Measurements from ENCODE around the gene PTPRA. TPM values are rescaled to one million over a fixed set of nuclear protein-coding genes. Genes with fewer than 3 reads are reported as not detected.

The PTPRA gene
- total and polyA plus RNA-seq, 2 of the 4 experiments (the other 2 are of a cell fraction): 35.0 to 50.0 TPM

DNA sequence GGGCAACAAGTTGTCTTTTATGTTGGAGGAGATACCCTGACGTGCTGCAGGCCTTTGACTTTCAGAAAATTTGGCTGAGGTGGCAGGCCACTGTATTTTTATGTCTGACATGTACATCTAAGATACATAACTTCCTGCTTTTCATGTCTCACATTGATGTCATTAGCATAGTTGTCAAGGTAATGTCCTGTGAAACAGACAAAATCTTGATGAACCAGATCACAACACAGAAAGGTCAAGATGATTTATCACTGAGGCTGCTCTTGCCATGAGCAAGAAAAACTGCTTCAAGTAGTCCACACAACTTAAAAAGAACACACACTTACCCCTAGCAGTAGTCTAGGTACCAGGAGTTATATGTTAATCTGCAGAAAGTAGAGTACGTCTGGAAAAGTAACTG is 120.0 kb downstream of the PTPRA start:
- CTCF ChIA-PET: no interaction called here
- no peak overlapping the region for H2BK120ac ChIP-seq (ENCODE audit: low read depth, low read length)
- no peaks in the 10 kb centered on the region for H3K9me3 ChIP-seq (ENCODE audit: control insufficient read depth, insufficient read depth, low read length)
- H2AFZ ChIP-seq (replicated peaks; ENCODE audit: low read length, poor library complexity): no peak overlapping the region
- peaks cover 0 to 4% of the 10 kb centered on the region in 2 experiments; a peak in 1 of 4 replicates for H3K79me1 ChIP-seq (ENCODE audit: low read depth in 1 of 2, low read length in 2 of 2)
- WGBS, 2 experiments (ENCODE audit: extremely low coverage in 2 of 2, insufficient read length in 1 of 2): 100% methylated on average over 1 of the region's 2 CpGs; no CpG with 5 or more reads in 1 of the 2 experiments
- H2BK5ac ChIP-seq (ENCODE audit: low read depth, low read length, poor library complexity, severe bottlenecking): no peak overlapping the region
- H3K4me3 ChIP-seq (ENCODE audit: insufficient read depth, low read depth, low read length): no peak overlapping the region
- dilution Hi-C loops (cut with HindIII; ENCODE audit: low sequenced_read_pairs, unreplicated experiment) (no loop called here), intact Hi-C loops (cut with micrococcal nuclease) (no loop called here), in situ Hi-C loops (cut with MboI; ENCODE audit: low sequenced_read_pairs) (loop anchor here (10.0 kb wide), 2 partner anchors 118 to 238 kb away; partner anchors contain the start of gene PTPRA)
- no peak overlapping the region for H4K91ac ChIP-seq (ENCODE audit: insufficient read depth, low read depth, low read length)
- H3K4ac ChIP-seq (ENCODE audit: low read depth, low read length): no peak overlapping the region
- no peaks in the 10 kb centered on the region for H4K20me1 ChIP-seq (ENCODE audit: insufficient read depth, low read length)
- DNase-seq: no peak
- no peak overlapping the region for H3K18ac ChIP-seq (ENCODE audit: low read depth, low read length)
- no peak overlapping the region for H3K9ac ChIP-seq (ENCODE audit: low read depth, low read length)
- TF ChIP-seq POLR2A (IDR thresholded peaks at IDR 0.05; ENCODE audit: low read depth, low read length): no peak
- TF ChIP-seq FOS (IDR thresholded peaks at IDR 0.05; ENCODE audit: low read depth, low read length): no peak
- no peak for TF ChIP-seq CEBPB (IDR thresholded peaks at IDR 0.05; ENCODE audit: low read depth, low read length)
- TF ChIP-seq, protein P1, sequence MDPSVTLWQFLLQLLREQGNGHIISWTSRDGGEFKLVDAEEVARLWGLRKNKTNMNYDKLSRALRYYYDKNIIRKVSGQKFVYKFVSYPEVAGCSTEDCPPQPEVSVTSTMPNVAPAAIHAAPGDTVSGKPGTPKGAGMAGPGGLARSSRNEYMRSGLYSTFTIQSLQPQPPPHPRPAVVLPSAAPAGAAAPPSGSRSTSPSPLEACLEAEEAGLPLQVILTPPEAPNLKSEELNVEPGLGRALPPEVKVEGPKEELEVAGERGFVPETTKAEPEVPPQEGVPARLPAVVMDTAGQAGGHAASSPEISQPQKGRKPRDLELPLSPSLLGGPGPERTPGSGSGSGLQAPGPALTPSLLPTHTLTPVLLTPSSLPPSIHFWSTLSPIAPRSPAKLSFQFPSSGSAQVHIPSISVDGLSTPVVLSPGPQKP (IDR thresholded peaks at IDR 0.05; ENCODE audit: borderline replicate concordance, low read depth, low read length): no peak
- POLR2A ChIA-PET (ENCODE audit: unreplicated experiment): no interaction called here
- no peak overlapping the region for H2BK20ac ChIP-seq (ENCODE audit: low read depth, low read length)
- no peaks in the 10 kb centered on the region for H3K4me1 ChIP-seq (ENCODE audit: control insufficient read depth, insufficient read depth, low read length)
- H2BK15ac ChIP-seq (ENCODE audit: low read depth, low read length): no peak overlapping the region
- H2AK9ac ChIP-seq (replicated peaks; ENCODE audit: low read depth, low read length, poor library complexity): no peak overlapping the region
- H3K27ac ChIP-seq (ENCODE audit: insufficient read depth, low read length): no peak overlapping the region
- no peak overlapping the region for H4K5ac ChIP-seq (ENCODE audit: low read depth, low read length)
- no peak overlapping the region for H3K14ac ChIP-seq (replicated peaks; ENCODE audit: low read depth, low read length)
- H3K27me3 ChIP-seq (ENCODE audit: control insufficient read depth, insufficient read depth, low read length): no peaks in the 10 kb centered on the region
- H3K36me3 ChIP-seq (ENCODE audit: control insufficient read depth, insufficient read depth, low read length): peaks cover 32% of the 10 kb centered on the region
- no TSS peak for BruUV-seq (replicated peaks)
- H3K9me1 ChIP-seq (ENCODE audit: insufficient read depth, low read length): peaks cover 5% of the 10 kb centered on the region; the same call in 1 of the 2 replicates
- no peak overlapping the region for H4K8ac ChIP-seq (ENCODE audit: low read depth in 2 of 2, low read length in 2 of 2)
- H2AK5ac ChIP-seq (ENCODE audit: low read depth, low read length): no peak overlapping the region
- ATAC-seq (ENCODE audit: low read depth): no peak
- H3K56ac ChIP-seq (ENCODE audit: extremely low read depth, insufficient read depth, low read length): no peak overlapping the region
- no peak overlapping the region for H3K4me2 ChIP-seq (ENCODE audit: low read depth, low read length)
- H3K23ac ChIP-seq (ENCODE audit: low read depth, low read length): no peak overlapping the region

Measured in IMR-90 (cell line).